IMR-90 (cell line): Measurements from ENCODE around the gene SLC30A2. TPM values are rescaled to one million over a fixed set of nuclear protein-coding genes. Genes with fewer than 3 reads are reported as not detected.

Experiments
- ATAC-seq: fragments of 200-7000 bp; cut with Tn5 transposase; 2 replicates; pipeline ENCODE4 v1.9.1; 2020; ENCODE audit warnings: low read depth, mild to moderate bottlenecking, moderate library complexity
- BruUV-seq: library from RNA; stranded (reverse); fragments of 400-500 nt; replicated peaks from 2 replicates; lab custom pipeline; 2021; lab: Mats Ljungman, UMichigan
- CTCF ChIA-PET: fragments of 300-600 bp; formaldehyde crosslinking; extraction: SDS; loops from one replicate; lab custom pipeline; 2021; ENCODE audit warnings: antibody characterized with exemption; lab: Yijun Ruan, JAX
- POLR2A ChIA-PET: fragments of 300-600 bp; sonication (Branson Sonifier 250); formaldehyde crosslinking; loops from one replicate; lab custom pipeline; 2022; ENCODE audit warnings: antibody characterized with exemption; ENCODE audit not compliant: unreplicated experiment; lab: Charles Lee
- DNase-seq: peaks from one replicate; pipeline ENCODE4 v3.0.0; 2013
- H2AFZ ChIP-seq: replicated peaks from 2 replicates; pipeline ENCODE3; 2013; ENCODE audit warnings: low read length, mild to moderate bottlenecking; ENCODE audit not compliant: poor library complexity
- H2AK5ac ChIP-seq: 2 replicates; pipeline ENCODE4 v1.6.1; 2013; ENCODE audit warnings: low read depth, low read length, inconsistent platforms
- H2AK9ac ChIP-seq: replicated peaks from 2 replicates; pipeline ENCODE3; 2013; ENCODE audit warnings: mild to moderate bottlenecking, low read depth, low read length, moderate library complexity; ENCODE audit not compliant: poor library complexity
- H2BK120ac ChIP-seq: 2 replicates; pipeline ENCODE4 v1.6.1; 2013; ENCODE audit warnings: low read depth, low read length, inconsistent platforms
- H2BK15ac ChIP-seq: 3 replicates; pipeline ENCODE4 v1.6.1; 2013; ENCODE audit warnings: low read depth, low read length, inconsistent platforms
- H2BK20ac ChIP-seq: 2 replicates; pipeline ENCODE4 v1.6.1; 2013; ENCODE audit warnings: low read depth, mild to moderate bottlenecking, inconsistent platforms, low read length, moderate library complexity
- H2BK5ac ChIP-seq: 2 replicates; pipeline ENCODE4 v1.6.1; 2013; ENCODE audit warnings: mild to moderate bottlenecking, low read depth, low read length, inconsistent platforms; ENCODE audit not compliant: poor library complexity, severe bottlenecking
- H3K14ac ChIP-seq: replicated peaks from 2 replicates; pipeline ENCODE4 v1.6.1; 2013; ENCODE audit warnings: low read depth, low read length, inconsistent platforms
- H3K18ac ChIP-seq: 2 replicates; pipeline ENCODE4 v1.6.1; 2013; ENCODE audit warnings: low read depth, low read length, control low read depth
- H3K23ac ChIP-seq: 2 replicates; pipeline ENCODE4 v1.6.1; 2013; ENCODE audit warnings: low read depth, low read length, inconsistent platforms
- H3K27ac ChIP-seq: 2 replicates; pipeline ENCODE4 v1.5.1; 2013; ENCODE audit warnings: mild to moderate bottlenecking, control low read depth, low read length; ENCODE audit not compliant: insufficient read depth
- H3K27me3 ChIP-seq: 2 replicates; pipeline ENCODE4 v1.6.1; 2013; ENCODE audit warnings: low read length; ENCODE audit not compliant: control insufficient read depth, insufficient read depth
- H3K36me3 ChIP-seq: 2 replicates; pipeline ENCODE4 v1.6.1; 2013; ENCODE audit warnings: low read length, mixed read lengths; ENCODE audit not compliant: control insufficient read depth, insufficient read depth
- H3K4ac ChIP-seq: 2 replicates; pipeline ENCODE4 v1.6.1; 2013; ENCODE audit warnings: low read depth, low read length, inconsistent platforms
- H3K4me1 ChIP-seq: 2 replicates; pipeline ENCODE4 v1.6.1; 2013; ENCODE audit warnings: low read length, mixed read lengths; ENCODE audit not compliant: control insufficient read depth, insufficient read depth
- H3K4me2 ChIP-seq: 2 replicates; pipeline ENCODE4 v1.6.1; 2013; ENCODE audit warnings: low read depth, mild to moderate bottlenecking, control low read depth, low read length, moderate library complexity
- H3K4me3 ChIP-seq: 2 replicates; pipeline ENCODE4 v1.5.1; 2013; ENCODE audit warnings: low read depth, mild to moderate bottlenecking, control low read depth, low read length, moderate library complexity; ENCODE audit not compliant: insufficient read depth
- H3K56ac ChIP-seq: 2 replicates; pipeline ENCODE4 v1.6.1; 2013; ENCODE audit warnings: low read length, inconsistent platforms; ENCODE audit not compliant: insufficient read depth; ENCODE audit errors: extremely low read depth
- H3K79me1 ChIP-seq, 2 experiments: 2 replicates each; pipeline ENCODE4 v1.6.1; 2013; ENCODE audit warnings: low read length in 2 of 2, inconsistent platforms in 1 of 2, low read depth in 1 of 2
- H3K9ac ChIP-seq: 2 replicates; pipeline ENCODE4 v1.6.1; 2013; ENCODE audit warnings: low read depth, low read length, control low read depth
- H3K9me1 ChIP-seq: 2 replicates; pipeline ENCODE4 v1.6.1; 2013; ENCODE audit warnings: low read length, inconsistent platforms; ENCODE audit not compliant: insufficient read depth
- H3K9me3 ChIP-seq: 2 replicates; pipeline ENCODE4 v1.6.1; 2013; ENCODE audit warnings: low read length; ENCODE audit not compliant: control insufficient read depth, insufficient read depth
- H4K20me1 ChIP-seq: 2 replicates; pipeline ENCODE4 v1.6.1; 2013; ENCODE audit warnings: low read length, inconsistent platforms; ENCODE audit not compliant: insufficient read depth
- H4K5ac ChIP-seq: 2 replicates; pipeline ENCODE4 v1.6.1; 2013; ENCODE audit warnings: mild to moderate bottlenecking, low read depth, low read length, control low read depth
- H4K8ac ChIP-seq, 2 experiments: 2 replicates each; pipeline ENCODE4 v1.6.1; 2013; ENCODE audit warnings: low read depth in 2 of 2, low read length in 2 of 2, control low read depth in 1 of 2, inconsistent platforms in 1 of 2
- H4K91ac ChIP-seq: 2 replicates; pipeline ENCODE4 v1.6.1; 2013; ENCODE audit warnings: low read depth, low read length, inconsistent platforms; ENCODE audit not compliant: insufficient read depth
- CEBPB ChIP-seq: IDR thresholded peaks from 2 replicates; pipeline ENCODE4 v1.6.1; 2012; ENCODE audit warnings: low read depth, low read length, improper control_type of control experiment
- CTCF ChIP-seq: conservative IDR thresholded peaks from 2 replicates; pipeline ENCODE4 v1.5.1; 2012; ENCODE audit warnings: mild to moderate bottlenecking, low read depth, low read length, improper control_type of control experiment
- ELK1 ChIP-seq: fragments of 150-350 bp; IDR thresholded peaks from 2 replicates; pipeline ENCODE4 v1.6.1; 2016; ENCODE audit warnings: low read depth, mild to moderate bottlenecking, low read length, moderate library complexity, borderline replicate concordance
- MAFK ChIP-seq: IDR thresholded peaks from 2 replicates; pipeline ENCODE4 v1.6.1; 2012; ENCODE audit warnings: low read depth, low read length, improper control_type of control experiment
- POLR2A ChIP-seq: IDR thresholded peaks from 2 replicates; pipeline ENCODE4 v1.6.1; 2012; ENCODE audit warnings: mild to moderate bottlenecking, low read depth, low read length
- RAD21 ChIP-seq: IDR thresholded peaks from 2 replicates; pipeline ENCODE4 v1.6.1; 2012; ENCODE audit warnings: low read length, improper control_type of control experiment
- RFX5 ChIP-seq: IDR thresholded peaks from 2 replicates; pipeline ENCODE4 v1.8.0; 2012; ENCODE audit warnings: low read depth, mild to moderate bottlenecking, low read length, moderate library complexity
- SMC3 ChIP-seq: fragments of 150-350 bp; IDR thresholded peaks from 2 replicates; pipeline ENCODE4 v1.6.1; 2016; ENCODE audit warnings: low read depth, mild to moderate bottlenecking, antibody characterized with exemption, low read length, moderate library complexity
- WGBS, 2 experiments: methylation state at CpG; one replicate each; pipeline versions ENCODE4 v1.1.5 to v1.1.7; 2013; ENCODE audit warnings: missing lambda C conversion rate in 2 of 2; ENCODE audit not compliant: insufficient read length in 1 of 2; ENCODE audit errors: extremely low coverage in 2 of 2; 5-methylcytosine and 5-hydroxymethylcytosine counted together
- dilution Hi-C: fragments of 300-500 bp; cut with HindIII; formaldehyde crosslinking; loops from one replicate; pipeline ENCODE4 v1.14.3; 2018; ENCODE audit warnings: low sequenced_read_pairs; ENCODE audit not compliant: unreplicated experiment
- in situ Hi-C: fragments of 300-500 bp; cut with MboI; formaldehyde crosslinking; loops from 3 replicates; pipeline ENCODE4 v1.14.3; 2019; ENCODE audit warnings: low sequenced_read_pairs, inconsistent platforms, mixed read lengths
- intact Hi-C: fragments of 100-400 bp; cut with micrococcal nuclease; formaldehyde crosslinking; loops from 2 replicates; pipeline ENCODE4 v1.10.0; 2022
- polyA plus RNA-seq, 3 experiments: library from polyadenylated mRNA; depleted of rRNA; stranded (reverse); fragments of >200 nt; gene quantifications; 2 replicates each; pipeline ENCODE4 v1.2.3, GENCODE V29; 2012; ENCODE audit warnings: low replicate concordance in 1 of 3
- total RNA-seq: library from RNA; depleted of rRNA; stranded (reverse); fragments of >200 nt; gene quantifications from 2 replicates; pipeline ENCODE4 v1.2.3, GENCODE V29; 2012

The SLC30A2 gene
- total and polyA plus RNA-seq, 2 of the 4 experiments (the other 2 are of a cell fraction), result not detected

- no TSS peak for BruUV-seq
- no peak overlapping the region for H4K5ac ChIP-seq
- H3K4me1 ChIP-seq, result no peaks in the 10 kb centered on the region; the same call in 1 of the 2 replicates
- no peak overlapping the region for H3K9ac ChIP-seq
- H3K9me3 ChIP-seq, result no peaks in the 10 kb centered on the region
- H2BK120ac ChIP-seq, result no peak overlapping the region
- H3K9me1 ChIP-seq, result no peaks in the 10 kb centered on the region
- H3K4me2 ChIP-seq, result no peak overlapping the region
- H2AK9ac ChIP-seq, result no peak overlapping the region
- in situ Hi-C loops (no loop called here), dilution Hi-C loops (no loop called here), intact Hi-C loops (no loop called here)
- no peak overlapping the region for H4K91ac ChIP-seq
- H3K27ac ChIP-seq, result no peak overlapping the region
- H2BK20ac ChIP-seq, result no peak overlapping the region
- no peak for DNase-seq
- no peaks in the 10 kb centered on the region for H4K20me1 ChIP-seq
- H2BK5ac ChIP-seq, result no peak overlapping the region
- no peak overlapping the region for H3K14ac ChIP-seq
- H2AK5ac ChIP-seq, result no peak overlapping the region
- H3K4me3 ChIP-seq, result no peak overlapping the region
- peak overlapping the region; percentile 62 for H2AFZ ChIP-seq
- no peak overlapping the region for H3K23ac ChIP-seq
- peaks cover 3% of the 10 kb centered on the region; the same call in 1 of the 2 replicates for H3K27me3 ChIP-seq
- TF ChIP-seq MAFK (no peak), CEBPB (no peak), POLR2A (no peak), RAD21 (no peak), CTCF (no peak), RFX5 (no peak), SMC3 (no peak), ELK1 (no peak)
- H3K18ac ChIP-seq, result no peak overlapping the region
- no peak overlapping the region for H3K56ac ChIP-seq
- H2BK15ac ChIP-seq, result no peak overlapping the region
- no peaks in the 10 kb centered on the region for H3K79me1 ChIP-seq
- ATAC-seq, result no peak
- no peak overlapping the region for H3K4ac ChIP-seq
- no peak overlapping the region for H4K8ac ChIP-seq
- ChIA-PET CTCF (no interaction called here), POLR2A (no interaction called here)
- no CpG with 5 or more reads among the region's 8 CpGs for WGBS, 2 experiments
- H3K36me3 ChIP-seq, result no peaks in the 10 kb centered on the region
Observed at GRCh38 chr1:26028490-26028980, 17.4 kb downstream of the SLC30A2 start.
